Ascending aorta (tissue), 2 donors: ENCODE measurements around the gene PSORS1C2. TPM values are rescaled to one million over a fixed set of nuclear protein-coding genes. Genes with fewer than 3 reads are reported as not detected.

Source experiments
- DNase-seq, 2 donors: peaks; one replicate each; pipeline ENCODE4 v3.0.0-alpha.2; 2019; ENCODE audit warnings: low spot score in 2 of 2
- H3K27ac ChIP-seq, 2 donors: fragments of 200-600 bp; sonication (generic); one replicate each; pipeline ENCODE4 v1.5.1; 2016 to 2017; ENCODE audit warnings: mild to moderate bottlenecking in 1 of 2
- H3K27me3 ChIP-seq: fragments of 200-600 bp; sonication (generic); one replicate; pipeline ENCODE4 v1.5.1; 2017
- H3K36me3 ChIP-seq, 2 donors: fragments of 200-600 bp; sonication (generic); one replicate each; pipeline ENCODE4 v1.5.1; 2016
- H3K4me1 ChIP-seq, 2 donors: fragments of 200-600 bp; sonication (generic); one replicate each; pipeline ENCODE4 v1.5.1; 2016 to 2017; ENCODE audit warnings: mild to moderate bottlenecking in 1 of 2
- H3K4me3 ChIP-seq, 2 donors: fragments of 200-600 bp; sonication (generic); one replicate each; pipeline ENCODE4 v1.5.1; 2016 to 2017; ENCODE audit warnings: mild to moderate bottlenecking in 1 of 2
- H3K9me3 ChIP-seq, 2 donors: fragments of 200-600 bp; sonication (generic); one replicate each; pipeline ENCODE4 v1.5.1; 2016
- CTCF ChIP-seq, 3 experiments: fragments of 200-600 bp in 2 of 3; fragments of 450-650 bp in 1 of 3; sonication (generic) in 2 of 3; IDR thresholded peaks; one replicate each; pipeline ENCODE4 v1.5.1; 2016 to 2019; ENCODE audit warnings: antibody characterized with exemption in 3 of 3, mild to moderate bottlenecking in 1 of 3, moderate library complexity in 1 of 3
- intact Hi-C: fragments of 100-400 bp; cut with DNase I; formaldehyde crosslinking; loops from one replicate; pipeline ENCODE4 v1.15.1; 2023
- total RNA-seq: library from RNA; depleted of rRNA; stranded (reverse); fragments of >200 nt; gene quantifications from one replicate; pipeline ENCODE4 v1.1.0, GENCODE V29; 2016

PSORS1C2 gene
- total RNA-seq, 1 donor from 2014 or later, result 5.2 TPM

GRCh38 chr6:31145386-31145785 is 6.5 kb upstream of the PSORS1C2 start:
- Histone ChIP-seq H3K4me3 (no peak overlapping the region), H3K9me3 (no peaks in the 10 kb centered on the region), H3K36me3 (peaks cover 0 to 16% of the 10 kb centered on the region in 2 donors), H3K4me1 (peaks cover 0 to 4% of the 10 kb centered on the region in 2 donors), H3K27me3 (no peaks in the 10 kb centered on the region), H3K27ac (no peak overlapping the region)
- DNase-seq, result no peak
- intact Hi-C loops, result no loop called here
- TF ChIP-seq CTCF (IDR thresholded peaks at IDR 0.05), result no peak

GRCh38 chr6:31144970-31145340 is 6.1 kb upstream of the PSORS1C2 start:
- Histone ChIP-seq H3K9me3 (no peaks in the 10 kb centered on the region), H3K4me3 (no peak overlapping the region), H3K27ac (no peak overlapping the region), H3K4me1 (peaks cover 0 to 4% of the 10 kb centered on the region in 2 donors), H3K27me3 (no peaks in the 10 kb centered on the region), H3K36me3 (peaks cover 0 to 11% of the 10 kb centered on the region in 2 donors)
- no peak for DNase-seq
- TF ChIP-seq CTCF (IDR thresholded peaks at IDR 0.05), result no peak
- intact Hi-C loops, result no loop called here

- Histone ChIP-seq H3K4me3 (no peak overlapping the region), H3K27me3 (no peaks in the 10 kb centered on the region), H3K4me1 (peaks cover 0 to 4% of the 10 kb centered on the region in 2 donors), H3K36me3 (peaks cover 0 to 6% of the 10 kb centered on the region in 2 donors), H3K27ac (peak overlapping the region in 1 of 2 donors; percentile 68), H3K9me3 (no peaks in the 10 kb centered on the region)
- no peak for TF ChIP-seq CTCF (IDR thresholded peaks at IDR 0.05)
- no peak for DNase-seq
- intact Hi-C loops, result no loop called here
Observed at GRCh38 chr6:31144296-31144969, 5.6 kb upstream of the PSORS1C2 start.

DNA sequence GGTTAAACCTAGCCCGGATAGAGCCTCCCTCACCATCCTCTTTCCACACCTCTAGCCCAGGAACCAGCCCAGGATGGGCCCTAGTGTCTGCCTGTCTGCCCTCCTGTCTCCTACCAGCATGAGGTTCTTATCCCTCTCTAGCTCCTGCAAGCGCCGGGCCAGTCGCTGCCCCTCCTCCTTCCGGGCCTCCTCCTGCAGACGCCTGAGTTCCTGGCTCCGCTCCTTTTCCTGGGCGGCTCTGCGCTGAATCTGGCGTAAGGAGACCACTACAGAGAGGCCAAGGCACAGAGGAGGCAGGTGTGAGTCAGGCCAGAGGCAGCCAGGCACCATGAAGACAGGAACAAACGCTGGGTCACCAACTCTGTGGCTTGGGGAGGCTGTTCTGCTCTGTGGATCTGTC is 4.3 kb upstream of the PSORS1C2 start:
- Histone ChIP-seq H3K27me3 (no peaks in the 10 kb centered on the region), H3K4me1 (peaks cover 0 to 4% of the 10 kb centered on the region in 2 donors), H3K9me3 (no peaks in the 10 kb centered on the region), H3K27ac (peak overlapping the region; percentile 41 to 68), H3K4me3 (no peak overlapping the region), H3K36me3 (peaks cover 0 to 6% of the 10 kb centered on the region in 2 donors)
- DNase-seq, result peak; percentile 28 to 90
- intact Hi-C loops, result no loop called here
- TF ChIP-seq CTCF (IDR thresholded peaks at IDR 0.05), result no peak

DNA sequence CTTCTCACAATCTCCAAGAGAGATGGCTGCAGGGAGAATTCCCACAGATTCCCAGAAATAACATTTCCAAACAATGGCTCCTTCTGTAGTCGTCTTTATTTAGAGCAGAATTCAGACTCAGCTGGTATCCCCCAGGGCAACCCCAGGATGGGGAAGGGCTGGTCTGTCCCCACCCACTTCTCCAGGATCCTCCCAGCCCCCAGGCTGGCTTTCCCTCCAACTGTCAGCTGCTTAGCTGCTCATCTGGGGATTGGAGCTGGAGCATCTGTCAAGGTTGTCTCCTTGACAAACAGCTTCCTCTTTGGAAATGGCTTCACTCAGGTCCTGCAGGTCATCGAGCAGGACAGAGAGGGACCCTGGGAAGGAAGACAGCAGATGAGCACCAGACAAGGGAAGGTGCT is 3.5 kb upstream of the PSORS1C2 start:
- TF ChIP-seq CTCF (IDR thresholded peaks at IDR 0.05), result no peak
- Histone ChIP-seq H3K9me3 (no peaks in the 10 kb centered on the region), H3K4me1 (peaks cover 0 to 4% of the 10 kb centered on the region in 2 donors), H3K36me3 (peaks cover 0 to 6% of the 10 kb centered on the region in 2 donors), H3K4me3 (no peak overlapping the region), H3K27me3 (no peaks in the 10 kb centered on the region), H3K27ac (peak overlapping the region; percentile 19 to 68)
- DNase-seq, result no peak
- intact Hi-C loops, result no loop called here
